GM23248 (cell line): Measurements from ENCODE around the gene PLEKHG5. TPM values are rescaled to one million over a fixed set of nuclear protein-coding genes. Genes with fewer than 3 reads are reported as not detected.
A peak's percentile ranks its signal among the peaks of the same experiment; 100 is the strongest.

Experiments used
- DNase-seq: peaks from one replicate; pipeline ENCODE4 v3.0.0-alpha.2; 2015
- H2AFZ ChIP-seq: fragments of 200-600 bp; sonication (generic); 2 replicates; pipeline ENCODE4 v1.6.1; 2016; ENCODE audit warnings: antibody characterized with exemption
- H3F3A ChIP-seq: fragments of 200-600 bp; sonication (generic); 2 replicates; pipeline ENCODE4 v1.6.1; 2016; ENCODE audit warnings: mild to moderate bottlenecking, antibody characterized with exemption, mixed run types; ENCODE audit not compliant: insufficient read depth
- H3K27ac ChIP-seq: fragments of 200-600 bp; sonication (generic); 2 replicates; pipeline ENCODE4 v1.5.1; 2016; ENCODE audit warnings: mild to moderate bottlenecking
- H3K27me3 ChIP-seq: fragments of 200-600 bp; sonication (generic); replicated peaks from 2 replicates; pipeline ENCODE4 v1.6.1; 2016; ENCODE audit warnings: mild to moderate bottlenecking; ENCODE audit not compliant: insufficient read depth
- H3K36me3 ChIP-seq: fragments of 200-600 bp; sonication (generic); 2 replicates; pipeline ENCODE4 v1.6.1; 2016; ENCODE audit warnings: low read depth, mild to moderate bottlenecking
- H3K4me1 ChIP-seq: fragments of 200-600 bp; sonication (generic); 2 replicates; pipeline ENCODE4 v1.6.1; 2016; ENCODE audit warnings: mild to moderate bottlenecking; ENCODE audit not compliant: insufficient read depth
- H3K4me2 ChIP-seq: fragments of 200-600 bp; sonication (generic); one replicate; pipeline ENCODE4 v1.6.1; 2016; ENCODE audit warnings: mild to moderate bottlenecking; ENCODE audit not compliant: unreplicated experiment
- H3K4me3 ChIP-seq: fragments of 200-600 bp; sonication (generic); 2 replicates; pipeline ENCODE4 v1.5.1; 2016; ENCODE audit warnings: mild to moderate bottlenecking
- H3K79me2 ChIP-seq: fragments of 200-600 bp; sonication (generic); 2 replicates; pipeline ENCODE4 v1.6.1; 2016; ENCODE audit warnings: mild to moderate bottlenecking; ENCODE audit not compliant: insufficient read depth
- H3K9ac ChIP-seq: fragments of 200-600 bp; sonication (generic); 2 replicates; pipeline ENCODE4 v1.6.1; 2016; ENCODE audit warnings: mild to moderate bottlenecking
- H3K9me2 ChIP-seq: fragments of 200-600 bp; sonication (generic); 2 replicates; pipeline ENCODE4 v1.6.1; 2016; ENCODE audit warnings: mixed run types, mild to moderate bottlenecking, moderate library complexity; ENCODE audit not compliant: insufficient read depth
- H3K9me3 ChIP-seq: fragments of 200-600 bp; sonication (generic); one replicate; pipeline ENCODE4 v1.6.1; 2017; ENCODE audit warnings: low read depth
- H4K20me1 ChIP-seq: fragments of 200-600 bp; sonication (generic); 2 replicates; pipeline ENCODE4 v1.6.0; 2016; ENCODE audit not compliant: insufficient read depth
- EZH2 ChIP-seq: fragments of 200-600 bp; sonication (generic); IDR thresholded peaks from 2 replicates; pipeline ENCODE4 v1.6.1; 2018; ENCODE audit warnings: antibody characterized with exemption, mild to moderate bottlenecking; ENCODE audit not compliant: insufficient read depth, poor library complexity, severe bottlenecking
- EZH2phosphoT487 ChIP-seq: fragments of 200-600 bp; sonication (generic); IDR thresholded peaks from 2 replicates; pipeline ENCODE4 v1.6.1; 2018; ENCODE audit warnings: antibody characterized with exemption, moderate library complexity, mild to moderate bottlenecking, low read depth; ENCODE audit not compliant: insufficient read depth
- WGBS, 2 experiments: methylation state at CpG; one replicate each; pipeline ENCODE4 v1.1.6; 2015 to 2017; ENCODE audit warnings: low lambda C conversion rate in 2 of 2, low coverage in 1 of 2; ENCODE audit errors: missing lambda C conversion rate in 2 of 2; 5-methylcytosine and 5-hydroxymethylcytosine counted together
- in situ Hi-C: fragments of 300-500 bp; cut with MboI; formaldehyde crosslinking; loops from 2 replicates; pipeline ENCODE4 v1.15.0; 2020
- polyA plus RNA-seq: library from polyadenylated mRNA; unstranded; fragments of >200 nt; fragmentation: Nextera tagmentation; extraction: Ambion mirVana; gene quantifications from 2 replicates; pipeline ENCODE4 v1.2.1, GENCODE V29; 2016
- total RNA-seq: library from RNA; depleted of rRNA; stranded (reverse); fragments of >200 nt; shearing (Covaris generic); gene quantifications from 2 replicates; pipeline ENCODE4 v1.2.3, GENCODE V29; 2014

The PLEKHG5 gene
- total and polyA plus RNA-seq, 2 experiments from 2014 or later, result 2.8 to 7.6 TPM

GRCh38 chr1:6526316-6526715, 34.8 kb upstream of the PLEKHG5 start:
- 67 to 68% methylated on average over 11 of the region's 11 CpGs for WGBS, 2 experiments
- no peak for DNase-seq
- no peak overlapping the region for H3K4me3 ChIP-seq

GRCh38 chr1:6523566-6523965, 32.1 kb upstream of the PLEKHG5 start:
- H4K20me1 ChIP-seq, result no peaks in the 10 kb centered on the region
- H3K79me2 ChIP-seq, result no peaks in the 10 kb centered on the region
- in situ Hi-C loops, result no loop called here
- peaks cover 38% of the 10 kb centered on the region for H3F3A ChIP-seq
- H3K9me2 ChIP-seq, result no peaks in the 10 kb centered on the region
- H2AFZ ChIP-seq, result no peak overlapping the region
- H3K27ac ChIP-seq, result no peak overlapping the region
- TF ChIP-seq EZH2phosphoT487 (no peak), EZH2 (no peak)
- H3K4me3 ChIP-seq, result no peak overlapping the region
- H3K4me1 ChIP-seq, result peaks cover 23% of the 10 kb centered on the region
- 56 to 68% methylated on average over 5 to 6 of the region's 6 CpGs for whole genome bisulfite sequencing, 2 experiments
- no peak overlapping the region for H3K4me2 ChIP-seq
- no peaks in the 10 kb centered on the region for H3K27me3 ChIP-seq
- DNase-seq, result peak; percentile 54
- 0 out of 2 replicates have a peak overlapping the region, but pooled peaks have one; percentile 5 for H3K9ac ChIP-seq
- H3K36me3 ChIP-seq, result peaks cover 14% of the 10 kb centered on the region; the same call in 1 of the 2 replicates
- no peaks in the 10 kb centered on the region for H3K9me3 ChIP-seq

More at GRCh38 chr1:6526316-6526715, 34.8 kb upstream of the PLEKHG5 start:
- Histone ChIP-seq H3K36me3 (peaks cover 19% of the 10 kb centered on the region; the same call in 1 of the 2 replicates), H3F3A (peaks cover 26% of the 10 kb centered on the region), H3K9me2 (no peaks in the 10 kb centered on the region), H2AFZ (no peak overlapping the region), H3K4me2 (no peak overlapping the region), H3K27ac (no peak overlapping the region), H3K79me2 (no peaks in the 10 kb centered on the region), H3K9ac (no peak overlapping the region), H3K9me3 (no peaks in the 10 kb centered on the region), H3K4me1 (peaks cover 5% of the 10 kb centered on the region), H4K20me1 (no peaks in the 10 kb centered on the region), H3K27me3 (no peaks in the 10 kb centered on the region)
- TF ChIP-seq EZH2phosphoT487, result no peak
- no peak for TF ChIP-seq EZH2
- in situ Hi-C loops, result no loop called here

- no peak for TF ChIP-seq EZH2
- no peak for TF ChIP-seq EZH2phosphoT487
- peak; percentile 59 for DNase-seq
- H3K27ac ChIP-seq, result 0 out of 2 replicates have a peak overlapping the region, but pooled peaks have one; percentile 18
Measured at GRCh38 chr1:6521536-6521935, 30.1 kb upstream of the PLEKHG5 start.

GRCh38 chr1:6519935-6520671, 28.6 kb upstream of the PLEKHG5 start:
- no peak overlapping the region for H3K9ac ChIP-seq
- no peaks in the 10 kb centered on the region for H3K27me3 ChIP-seq
- H3K4me1 ChIP-seq, result peaks cover 36% of the 10 kb centered on the region
- in situ Hi-C loops, result no loop called here
- H3K4me3 ChIP-seq, result no peak overlapping the region
- no peaks in the 10 kb centered on the region for H4K20me1 ChIP-seq
- peak; percentile 91 for DNase-seq
- H3K79me2 ChIP-seq, result no peaks in the 10 kb centered on the region
- peaks cover 33% of the 10 kb centered on the region for H3F3A ChIP-seq
- no peaks in the 10 kb centered on the region for H3K9me3 ChIP-seq
- TF ChIP-seq EZH2, result no peak
- TF ChIP-seq EZH2phosphoT487, result no peak
- H3K36me3 ChIP-seq, result no peaks in the 10 kb centered on the region
- H3K27ac ChIP-seq, result peak overlapping the region; percentile 41
- H3K4me2 ChIP-seq, result no peak overlapping the region
- 9 to 10% methylated on average over 13 of the region's 13 CpGs for WGBS, 2 experiments
- no peak overlapping the region for H2AFZ ChIP-seq
- H3K9me2 ChIP-seq, result no peaks in the 10 kb centered on the region

More at GRCh38 chr1:6521536-6521935, 30.1 kb upstream of the PLEKHG5 start:
- no peaks in the 10 kb centered on the region for H3K9me2 ChIP-seq
- H3K79me2 ChIP-seq, result no peaks in the 10 kb centered on the region
- no peak overlapping the region for H3K9ac ChIP-seq
- no peaks in the 10 kb centered on the region for H3K27me3 ChIP-seq
- 56 to 60% methylated on average over 5 of the region's 5 CpGs for WGBS, 2 experiments
- peaks cover 30% of the 10 kb centered on the region for H3K4me1 ChIP-seq
- no peak overlapping the region for H3K4me2 ChIP-seq
- H3K4me3 ChIP-seq, result no peak overlapping the region
- in situ Hi-C loops, result no loop called here
- H3F3A ChIP-seq, result peaks cover 38% of the 10 kb centered on the region
- H3K36me3 ChIP-seq, result peaks cover 13% of the 10 kb centered on the region; the same call in 1 of the 2 replicates
- H4K20me1 ChIP-seq, result no peaks in the 10 kb centered on the region
- no peaks in the 10 kb centered on the region for H3K9me3 ChIP-seq
- H2AFZ ChIP-seq, result no peak overlapping the region
